Fibroblast of peridontal ligament (primary cell): ENCODE data around the gene SST.
"Not testable (repeated sequence)": the region's sequence is repeated elsewhere in the genome, so short reads cannot be mapped to it uniquely, and the experiment has no call there.

Source experiments
- DNase-seq: peaks from one replicate; pipeline ENCODE4 v3.0.0-alpha.2; 2010; ENCODE audit errors: extremely low read depth

The SST gene

GRCh38 chr3:187684444-187684843 is 14.2 kb upstream of the SST start:
- no peak for DNase-seq

DNA sequence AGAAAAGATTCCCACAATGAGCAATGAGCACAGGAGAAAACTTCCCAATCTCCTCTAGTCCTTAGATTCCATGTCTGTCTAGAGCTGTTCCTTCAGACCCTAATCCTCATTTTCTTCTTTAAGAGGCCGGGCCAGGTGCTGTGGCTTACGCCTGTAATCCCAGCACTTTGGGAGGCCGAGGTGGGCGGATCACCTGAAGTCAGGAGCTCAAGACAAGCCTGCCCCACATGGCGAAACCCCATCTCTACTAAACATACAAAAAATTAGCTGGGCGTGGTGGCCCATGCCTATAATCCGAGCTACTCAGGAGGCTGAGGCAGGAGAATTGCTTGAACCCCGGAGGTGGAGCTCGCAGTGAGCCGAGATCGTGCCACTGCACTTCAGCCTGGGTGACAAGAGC is 11.6 kb upstream of the SST start:
- DNase-seq = not testable (repeated sequence)

GRCh38 chr3:187679638-187680396 is 9.6 kb upstream of the SST start:
- peak; percentile 81 for DNase-seq

- DNase-seq = peak; percentile 75
Measured at GRCh38 chr3:187678726-187679268, 8.6 kb upstream of the SST start.

GRCh38 chr3:187677604-187678003 is 7.4 kb upstream of the SST start:
- no peak for DNase-seq

DNA sequence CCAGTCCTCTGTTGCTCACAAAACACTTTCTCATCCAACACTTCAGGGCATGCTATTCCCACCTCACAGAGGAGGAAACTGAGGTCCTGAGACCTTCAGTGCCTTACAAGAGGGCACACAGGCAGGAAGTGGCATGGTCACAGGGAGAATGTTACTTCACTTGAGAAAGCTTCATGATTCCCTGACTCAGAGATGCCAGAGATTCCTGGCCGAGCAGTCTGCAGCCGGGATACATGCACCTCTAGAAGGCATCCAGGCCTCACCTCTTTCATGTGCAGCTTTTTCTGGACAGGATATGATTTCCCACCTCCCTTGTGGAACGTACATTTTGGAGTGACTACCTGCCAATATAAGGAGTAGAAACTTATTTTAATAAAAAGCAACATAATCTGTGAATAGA is 2.8 kb upstream of the SST start:
- no peak for DNase-seq

DNA sequence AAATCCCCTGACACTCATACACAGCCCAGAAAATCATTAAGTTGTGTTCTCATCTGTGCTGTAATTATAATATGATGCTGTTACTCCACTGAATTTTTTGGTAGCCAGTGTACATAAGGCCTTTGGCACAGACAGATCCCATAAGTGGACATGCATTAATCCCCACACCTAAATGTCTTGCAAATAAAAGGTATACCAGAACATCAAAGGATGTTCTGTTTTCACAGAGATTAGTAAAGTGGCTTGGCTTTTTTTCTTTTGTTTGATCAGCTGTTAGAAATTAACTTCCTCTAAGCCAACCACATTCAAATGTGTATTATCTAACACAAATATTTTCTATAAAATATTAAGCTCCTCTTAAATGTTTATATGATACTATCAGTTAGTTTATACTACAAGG is 2.7 kb downstream of the SST start:
- no peak for DNase-seq

DNA sequence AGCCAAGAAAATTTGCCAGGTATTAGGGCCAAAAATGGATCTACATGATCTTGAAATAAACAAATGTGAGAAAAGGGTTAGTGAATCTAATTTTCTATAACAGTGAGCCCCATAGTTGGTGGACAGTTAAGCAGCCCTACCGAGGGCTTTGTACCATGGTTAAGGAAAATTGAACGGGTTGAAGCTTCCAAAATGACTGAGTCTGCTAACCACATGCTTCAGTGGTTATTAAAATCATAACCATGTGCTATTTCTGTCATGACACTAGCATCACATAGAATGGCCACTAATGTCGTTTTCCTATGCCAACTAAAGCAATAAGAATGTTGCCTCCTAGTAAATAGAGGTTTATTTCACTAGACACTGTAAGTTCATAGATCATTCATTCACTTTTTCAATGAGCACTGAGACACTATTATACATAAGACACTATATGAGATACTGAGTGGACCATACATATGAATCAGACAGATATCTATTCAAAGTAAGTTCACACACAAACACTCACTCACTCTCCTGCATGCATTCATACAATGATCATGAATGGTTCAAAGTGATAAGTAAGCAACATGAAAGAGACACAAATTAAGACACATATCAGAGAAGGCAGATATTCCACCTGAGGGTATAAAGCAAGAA is 4.3 kb downstream of the SST start:
- DNase-seq = no peak

DNA sequence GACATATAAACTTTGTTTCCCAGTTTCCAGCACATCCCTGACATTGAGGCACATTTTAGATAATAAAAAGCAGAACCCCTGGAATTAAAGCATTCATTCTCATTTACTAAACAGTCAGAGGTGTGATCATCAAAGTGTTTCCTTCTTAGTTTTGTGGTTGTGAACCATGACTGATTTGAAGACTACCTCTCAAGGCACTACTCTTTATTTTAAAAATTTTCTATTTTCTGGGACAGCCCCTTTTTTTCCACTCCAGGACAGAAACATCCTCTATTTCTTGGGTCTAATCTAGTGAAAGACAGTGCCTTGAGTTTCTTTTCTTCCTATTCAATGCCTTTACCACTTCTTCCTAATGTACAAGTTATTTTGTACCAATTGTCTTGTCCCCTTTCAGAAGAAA is 5.2 kb downstream of the SST start:
- no peak for DNase-seq

DNA sequence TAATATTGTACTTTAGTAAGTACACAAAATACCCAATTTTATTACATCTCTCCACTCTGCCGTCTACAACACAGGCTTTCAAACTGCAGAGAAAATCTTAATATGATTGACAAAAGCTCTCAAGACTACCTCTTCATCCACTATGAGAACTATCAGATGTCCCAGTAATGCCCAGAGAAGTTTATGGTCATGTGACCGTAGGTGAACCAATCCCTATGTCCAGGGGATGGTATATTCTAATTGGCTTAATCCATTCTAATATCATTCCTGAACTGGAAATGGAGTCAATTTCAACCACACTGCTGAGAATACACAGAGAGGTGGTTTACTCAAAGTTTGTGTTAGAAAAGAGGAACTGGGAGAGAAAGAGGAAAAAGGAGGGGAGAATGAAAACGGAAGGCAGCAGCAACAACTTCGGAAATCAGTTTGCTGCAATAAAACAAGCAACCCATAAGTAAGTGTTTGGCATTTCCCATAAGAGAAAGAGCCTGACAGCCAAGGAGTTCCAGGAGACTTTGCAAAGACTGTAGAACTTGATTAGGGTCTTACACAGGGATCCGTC is 7.3 kb downstream of the SST start:
- DNase-seq = no peak

- no peak for DNase-seq
Measured at GRCh38 chr3:187661267-187661666, 8.9 kb downstream of the SST start.

GRCh38 chr3:187651282-187651681 is 18.9 kb downstream of the SST start:
- no peak for DNase-seq

DNA sequence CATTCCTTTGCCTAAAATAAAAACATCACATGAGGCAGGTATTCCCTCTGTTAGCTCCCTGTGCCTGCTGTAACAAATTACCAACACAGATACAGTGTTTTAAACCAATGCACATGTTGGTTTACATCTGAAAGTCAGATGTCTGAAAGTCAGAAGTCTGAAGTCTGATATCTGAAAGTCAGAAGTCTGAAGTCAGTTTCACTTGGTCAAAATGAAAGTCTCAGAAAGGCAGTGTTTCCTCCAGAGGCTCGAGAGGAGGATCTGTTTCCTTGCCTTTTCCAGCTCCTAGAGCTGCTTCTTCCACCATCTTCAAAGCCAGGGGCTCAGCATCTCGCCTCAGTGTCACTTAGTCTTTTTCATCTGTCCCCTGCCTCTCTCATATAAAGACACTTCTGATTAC is 22.0 kb downstream of the SST start:
- DNase-seq = no peak

DNA sequence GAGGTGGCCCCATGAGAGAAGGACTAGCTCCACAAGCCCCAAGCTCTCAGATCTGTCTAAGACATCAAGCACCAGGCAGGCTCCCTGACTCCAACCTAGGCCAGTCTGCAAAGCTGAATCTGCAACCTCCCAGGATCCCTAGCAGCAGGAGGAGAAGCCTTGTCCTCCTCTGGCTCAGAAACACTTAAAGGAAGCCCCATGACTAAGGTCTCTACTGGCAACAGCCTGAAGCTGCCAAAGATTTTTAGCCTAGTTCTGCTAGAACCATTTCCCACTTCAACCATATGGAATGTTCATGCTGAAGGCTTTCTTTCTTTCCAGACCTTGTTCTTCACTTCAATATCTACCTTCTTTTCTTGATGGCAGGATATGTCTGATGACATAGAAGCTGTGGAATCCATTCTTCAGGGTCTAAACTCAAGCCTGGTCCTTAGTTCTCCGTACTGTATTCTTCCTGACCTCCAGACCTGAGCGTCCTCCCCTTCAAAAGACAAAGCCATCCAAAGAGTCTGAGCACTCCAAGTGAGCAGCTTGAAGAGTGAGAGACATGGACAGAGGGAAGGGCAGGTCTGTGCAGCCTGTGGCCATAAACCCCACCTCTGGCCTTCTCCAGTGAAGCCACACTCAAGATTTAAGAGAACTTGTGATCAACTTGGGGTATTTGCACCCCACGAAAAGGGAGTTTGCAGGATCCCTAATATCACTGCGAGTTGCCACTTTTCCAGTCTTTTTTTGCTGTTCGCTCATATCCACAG is 23.1 kb downstream of the SST start:
- DNase-seq = no peak

GRCh38 chr3:187645379-187645778 is 24.8 kb downstream of the SST start:
- not testable (repeated sequence) for DNase-seq

DNA sequence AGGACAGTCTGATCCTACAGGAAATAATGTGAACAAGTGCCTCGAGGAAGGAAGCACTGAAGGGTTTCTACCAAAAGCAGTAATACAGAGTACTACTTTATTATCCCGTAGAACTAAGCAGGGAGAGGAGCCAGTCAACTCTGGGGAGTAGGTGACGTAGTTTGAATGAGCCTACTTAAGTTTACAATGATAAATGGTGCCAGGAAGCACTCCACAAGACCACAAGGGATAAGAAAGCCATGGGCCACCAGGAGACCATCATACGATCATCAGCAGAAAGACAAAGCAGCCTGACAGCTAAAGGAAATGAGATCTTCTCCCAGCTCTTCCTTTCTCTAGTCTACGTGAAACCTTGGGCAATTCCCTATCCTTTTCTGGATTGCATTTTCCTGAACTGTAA is 27.3 kb downstream of the SST start:
- DNase-seq = no peak

DNA sequence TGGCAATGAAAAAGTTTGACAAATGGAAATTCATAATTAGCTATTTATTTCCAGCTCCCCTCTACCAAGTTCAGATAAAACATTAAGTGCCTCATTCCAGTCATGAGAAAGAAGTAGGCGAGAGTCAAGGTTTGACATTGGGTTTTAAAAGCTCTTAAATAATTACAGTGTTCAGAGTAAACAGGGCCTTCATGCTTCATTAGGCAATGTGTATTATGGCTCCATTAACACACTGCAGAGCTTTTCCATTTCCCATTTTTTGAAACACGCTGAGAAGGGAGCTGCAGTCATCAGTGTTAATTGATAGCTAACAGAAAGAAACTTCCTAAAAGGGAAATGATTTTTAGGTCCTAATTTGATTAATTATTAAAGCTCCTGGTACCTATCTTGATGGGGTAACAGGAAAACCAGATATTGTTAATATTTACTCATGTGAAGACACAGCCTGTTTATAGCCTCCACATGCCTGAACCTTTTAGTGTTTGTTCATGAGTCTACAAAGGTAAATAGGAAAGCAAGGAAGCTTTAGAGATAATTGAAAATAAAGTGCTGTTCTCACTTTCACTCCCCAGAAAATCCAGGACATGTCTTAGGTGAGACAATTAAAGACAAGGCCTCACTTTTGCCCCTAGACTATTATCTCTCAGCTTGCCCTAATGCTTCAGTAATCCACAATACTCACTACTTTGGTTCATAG is 28.7 kb downstream of the SST start:
- no peak for DNase-seq

- no peak for DNase-seq
Measured at GRCh38 chr3:187640569-187641059, 29.6 kb downstream of the SST start.

GRCh38 chr3:187639927-187640568 is 30.1 kb downstream of the SST start:
- DNase-seq = no peak

- no peak for DNase-seq
Measured at GRCh38 chr3:187636528-187636927, 33.7 kb downstream of the SST start.

DNA sequence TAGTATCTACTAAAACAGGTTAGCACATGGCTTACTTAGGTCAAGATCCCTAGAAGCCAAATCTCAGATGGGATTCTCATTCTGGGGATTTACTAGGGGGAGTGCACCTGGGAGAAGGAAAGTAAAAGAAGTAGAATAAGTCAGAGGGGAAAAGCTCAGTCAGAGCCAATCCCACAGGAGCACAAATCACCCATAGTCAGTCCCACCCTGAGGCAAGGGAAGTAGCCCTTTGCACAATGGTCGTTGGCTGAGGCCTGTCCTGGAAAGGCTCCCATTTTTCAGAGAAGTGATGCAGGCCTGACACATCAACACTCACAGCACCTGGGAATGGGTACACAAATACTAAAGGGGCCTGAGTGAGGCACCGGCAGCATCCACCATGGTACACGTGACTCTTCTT is 39.8 kb downstream of the SST start:
- DNase-seq = no peak
